WTC11 (cell line): ENCODE measurements around the gene EHD1. TPM values are rescaled to one million over a fixed set of nuclear protein-coding genes. Genes with fewer than 3 reads are reported as not detected.

Source experiments
- ATAC-seq: fragments of 200-7000 bp; cut with Tn5 transposase; 2 replicates; pipeline ENCODE4 v1.10.0; 2021; ENCODE audit warnings: mild to moderate bottlenecking, moderate library complexity
- CTCF ChIA-PET: fragments of 300-600 bp; sonication (Branson Sonifier 250); formaldehyde crosslinking; loops from one replicate; lab custom pipeline; 2021; ENCODE audit warnings: antibody characterized with exemption; lab: Charles Lee
- POLR2A ChIA-PET: fragments of 350-600 bp; sonication (Branson Sonifier 250); formaldehyde crosslinking; loops from one replicate; lab custom pipeline; 2021; ENCODE audit warnings: antibody characterized with exemption; lab: Charles Lee
- DNase-seq: peaks from one replicate; pipeline ENCODE4 v3.0.0; 2021; ENCODE audit warnings: low spot score
- H3K27ac Mint-ChIP-seq: 2 replicates; pipeline ENCODE4 v1.8.0; 2021; ENCODE audit warnings: mixed read lengths
- H3K27me3 Mint-ChIP-seq: 2 replicates; pipeline ENCODE4 v1.8.0; 2021; ENCODE audit warnings: low read depth, mild to moderate bottlenecking, moderate library complexity, mixed read lengths
- H3K36me3 Mint-ChIP-seq: 2 replicates; pipeline ENCODE4 v1.8.0; 2021; ENCODE audit warnings: mixed read lengths
- H3K4me1 Mint-ChIP-seq: 2 replicates; pipeline ENCODE4 v1.8.0; 2022; ENCODE audit warnings: mixed read lengths
- H3K4me3 Mint-ChIP-seq: 2 replicates; pipeline ENCODE4 v1.8.0; 2021; ENCODE audit warnings: mild to moderate bottlenecking, moderate library complexity, mixed read lengths
- H3K9me3 Mint-ChIP-seq: 2 replicates; pipeline ENCODE4 v1.8.0; 2021; ENCODE audit warnings: mixed read lengths
- CREM ChIP-seq: sonication (generic); formaldehyde crosslinking; IDR thresholded peaks from 2 replicates; pipeline ENCODE4 v1.8.1; 2022; ENCODE audit warnings: mild to moderate bottlenecking, missing genetic modification reagents, moderate library complexity
- ETV6 ChIP-seq: sonication (generic); formaldehyde crosslinking; IDR thresholded peaks from 2 replicates; pipeline ENCODE4 v1.8.1; 2022; ENCODE audit warnings: mild to moderate bottlenecking, missing genetic modification reagents
- MYBL2 ChIP-seq: sonication (generic); formaldehyde crosslinking; IDR thresholded peaks from 2 replicates; pipeline ENCODE4 v1.8.1; 2023; ENCODE audit warnings: mild to moderate bottlenecking, moderate library complexity, missing genetic modification reagents
- NFE2L1 ChIP-seq: sonication (generic); formaldehyde crosslinking; IDR thresholded peaks from 2 replicates; pipeline ENCODE4 v1.8.1; 2023; ENCODE audit warnings: missing genetic modification reagents
- NFYB ChIP-seq: sonication (generic); formaldehyde crosslinking; conservative IDR thresholded peaks from 2 replicates; pipeline ENCODE4 v1.8.0; 2022; ENCODE audit warnings: low read depth, missing genetic modification reagents
- NR1H2 ChIP-seq: sonication (generic); formaldehyde crosslinking; IDR thresholded peaks from 2 replicates; pipeline ENCODE4 v1.9.0; 2021; ENCODE audit warnings: mild to moderate bottlenecking, moderate library complexity, missing genetic modification reagents
- NR2C2 ChIP-seq: sonication (generic); formaldehyde crosslinking; IDR thresholded peaks from 2 replicates; pipeline ENCODE4 v1.8.0; 2022; ENCODE audit warnings: mild to moderate bottlenecking, missing genetic modification reagents
- NR3C1 ChIP-seq: sonication (generic); formaldehyde crosslinking; conservative IDR thresholded peaks from 2 replicates; pipeline ENCODE4 v1.8.1; 2023; ENCODE audit warnings: low read depth, mild to moderate bottlenecking, missing genetic modification reagents
- PRRX2 ChIP-seq: fragments of 250-450 bp; sonication (Bioruptor Pico); IDR thresholded peaks from 2 replicates; pipeline ENCODE4 v1.8.0; 2021; ENCODE audit warnings: mild to moderate bottlenecking
- SP1 ChIP-seq: sonication (generic); formaldehyde crosslinking; conservative IDR thresholded peaks from 2 replicates; pipeline ENCODE4 v1.8.1; 2022; ENCODE audit warnings: missing genetic modification reagents
- ZBTB21 ChIP-seq: sonication (generic); formaldehyde crosslinking; IDR thresholded peaks from 2 replicates; pipeline ENCODE4 v1.8.1; 2023; ENCODE audit warnings: mild to moderate bottlenecking, missing genetic modification reagents, borderline replicate concordance
- ZNF416 ChIP-seq: fragments of 250-450 bp; sonication (Bioruptor Pico); IDR thresholded peaks from 2 replicates; pipeline ENCODE4 v1.9.0; 2021; ENCODE audit warnings: mild to moderate bottlenecking, inconsistent platforms
- ZNF671 ChIP-seq: fragments of 250-450 bp; sonication (Bioruptor Pico); IDR thresholded peaks from 2 replicates; pipeline ENCODE4 v1.8.0; 2021; ENCODE audit warnings: mild to moderate bottlenecking
- total RNA-seq: library from RNA; stranded (reverse); gene quantifications from 3 replicates; pipeline ENCODE4 v1.2.3, GENCODE V29; 2021
- TF ChIP-seq, protein P1 (sequence below): sonication (generic); formaldehyde crosslinking; IDR thresholded peaks from 2 replicates; pipeline ENCODE4 v1.8.1; 2022; ENCODE audit warnings: missing genetic modification reagents, borderline replicate concordance
- TF ChIP-seq, protein P2 (sequence below): sonication (generic); formaldehyde crosslinking; IDR thresholded peaks from 2 replicates; pipeline ENCODE4 v1.8.0; 2022; ENCODE audit warnings: mild to moderate bottlenecking, missing genetic modification reagents
- TF ChIP-seq, protein P3 (sequence below): fragments of 250-450 bp; sonication (Bioruptor Pico); IDR thresholded peaks from 2 replicates; pipeline ENCODE4 v2.1.2; 2022; ENCODE audit warnings: mild to moderate bottlenecking, moderate library complexity
- TF ChIP-seq, protein P4 (sequence below): sonication (generic); formaldehyde crosslinking; IDR thresholded peaks from 2 replicates; pipeline ENCODE4 v1.8.0; 2023; ENCODE audit warnings: missing genetic modification reagents, mild to moderate bottlenecking, borderline replicate concordance
- TF ChIP-seq, protein P5 (sequence below): sonication (generic); formaldehyde crosslinking; IDR thresholded peaks from 2 replicates; pipeline ENCODE4 v1.8.1; 2023; ENCODE audit warnings: mild to moderate bottlenecking, missing genetic modification reagents

Gene EHD1
- total RNA-seq, 1 experiment from 2014 or later, result 38.1 TPM

DNA sequence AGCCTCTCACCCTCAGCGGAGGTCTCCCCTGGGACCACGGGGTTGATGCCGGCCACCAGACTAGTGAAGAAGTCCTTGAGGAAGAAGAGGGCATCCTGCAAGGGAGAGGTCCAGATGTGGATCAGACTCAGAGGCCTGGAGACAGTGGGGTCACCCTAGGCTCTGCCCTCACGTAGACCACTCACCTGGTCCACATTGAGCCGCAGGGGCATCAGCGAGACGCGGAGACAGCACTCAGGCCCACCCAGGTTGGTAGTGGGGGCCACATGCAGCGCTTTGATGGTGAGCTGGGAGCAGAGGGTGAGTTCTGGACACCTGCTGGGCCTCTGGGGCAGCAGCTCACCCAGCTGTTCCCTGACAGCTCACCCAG, 19.6 kb upstream of the EHD1 start:
- no peaks in the 10 kb centered on the region for H3K27me3 Mint-ChIP-seq
- POLR2A ChIA-PET, result no interaction called here
- 0 out of 2 replicates have a peak, but pooled peaks cover 2% of the 10 kb centered on the region for H3K4me1 Mint-ChIP-seq
- no peak for DNase-seq
- H3K9me3 Mint-ChIP-seq, result no peaks in the 10 kb centered on the region
- no peak for ATAC-seq
- H3K4me3 Mint-ChIP-seq, result no peak overlapping the region
- H3K27ac Mint-ChIP-seq, result no peak overlapping the region
- H3K36me3 Mint-ChIP-seq, result peaks cover 6% of the 10 kb centered on the region; the same call in 1 of the 2 replicates
- CTCF ChIA-PET, result interaction anchor here (1.0 to 3.4 kb wide), 2 partner anchors 10 to 49 kb away, joined by 4 to 21 read pairs; no protein-coding TSS in a partner anchor
- TF ChIP-seq ZBTB21 (no peak), NFE2L1 (no peak), CREM (CRISPR knock-in tag) (no peak), NR3C1 (no peak), NR2C2 (CRISPR knock-in tag) (no peak), PRRX2 (CRISPR knock-in tag) (no peak), ETV6 (CRISPR knock-in tag) (no peak), SP1 (no peak), MYBL2 (CRISPR knock-in tag) (no peak), NR1H2 (CRISPR knock-in tag) (no peak)
- TF ChIP-seq, protein P1, sequence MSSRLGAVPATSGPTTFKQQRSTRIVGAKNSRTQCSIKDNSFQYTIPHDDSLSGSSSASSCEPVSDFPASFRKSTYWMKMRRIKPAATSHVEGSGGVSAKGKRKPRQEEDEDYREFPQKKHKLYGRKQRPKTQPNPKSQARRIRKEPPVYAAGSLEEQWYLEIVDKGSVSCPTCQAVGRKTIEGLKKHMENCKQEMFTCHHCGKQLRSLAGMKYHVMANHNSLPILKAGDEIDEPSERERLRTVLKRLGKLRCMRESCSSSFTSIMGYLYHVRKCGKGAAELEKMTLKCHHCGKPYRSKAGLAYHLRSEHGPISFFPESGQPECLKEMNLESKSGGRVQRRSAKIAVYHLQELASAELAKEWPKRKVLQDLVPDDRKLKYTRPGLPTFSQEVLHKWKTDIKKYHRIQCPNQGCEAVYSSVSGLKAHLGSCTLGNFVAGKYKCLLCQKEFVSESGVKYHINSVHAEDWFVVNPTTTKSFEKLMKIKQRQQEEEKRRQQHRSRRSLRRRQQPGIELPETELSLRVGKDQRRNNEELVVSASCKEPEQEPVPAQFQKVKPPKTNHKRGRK (CRISPR knock-in tag), result no peak
- TF ChIP-seq, protein P2, sequence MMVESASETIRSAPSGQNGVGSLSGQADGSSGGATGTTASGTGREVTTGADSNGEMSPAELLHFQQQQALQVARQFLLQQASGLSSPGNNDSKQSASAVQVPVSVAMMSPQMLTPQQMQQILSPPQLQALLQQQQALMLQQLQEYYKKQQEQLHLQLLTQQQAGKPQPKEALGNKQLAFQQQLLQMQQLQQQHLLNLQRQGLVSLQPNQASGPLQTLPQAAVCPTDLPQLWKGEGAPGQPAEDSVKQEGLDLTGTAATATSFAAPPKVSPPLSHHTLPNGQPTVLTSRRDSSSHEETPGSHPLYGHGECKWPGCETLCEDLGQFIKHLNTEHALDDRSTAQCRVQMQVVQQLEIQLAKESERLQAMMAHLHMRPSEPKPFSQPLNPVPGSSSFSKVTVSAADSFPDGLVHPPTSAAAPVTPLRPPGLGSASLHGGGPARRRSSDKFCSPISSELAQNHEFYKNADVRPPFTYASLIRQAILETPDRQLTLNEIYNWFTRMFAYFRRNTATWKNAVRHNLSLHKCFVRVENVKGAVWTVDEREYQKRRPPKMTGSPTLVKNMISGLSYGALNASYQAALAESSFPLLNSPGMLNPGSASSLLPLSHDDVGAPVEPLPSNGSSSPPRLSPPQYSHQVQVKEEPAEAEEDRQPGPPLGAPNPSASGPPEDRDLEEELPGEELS, result no peak
- TF ChIP-seq, protein P3, sequence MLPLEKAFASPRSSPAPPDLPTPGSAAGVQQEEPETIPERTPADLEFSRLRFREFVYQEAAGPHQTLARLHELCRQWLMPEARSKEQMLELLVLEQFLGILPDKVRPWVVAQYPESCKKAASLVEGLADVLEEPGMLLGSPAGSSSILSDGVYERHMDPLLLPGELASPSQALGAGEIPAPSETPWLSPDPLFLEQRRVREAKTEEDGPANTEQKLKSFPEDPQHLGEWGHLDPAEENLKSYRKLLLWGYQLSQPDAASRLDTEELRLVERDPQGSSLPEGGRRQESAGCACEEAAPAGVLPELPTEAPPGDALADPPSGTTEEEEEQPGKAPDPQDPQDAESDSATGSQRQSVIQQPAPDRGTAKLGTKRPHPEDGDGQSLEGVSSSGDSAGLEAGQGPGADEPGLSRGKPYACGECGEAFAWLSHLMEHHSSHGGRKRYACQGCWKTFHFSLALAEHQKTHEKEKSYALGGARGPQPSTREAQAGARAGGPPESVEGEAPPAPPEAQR (CRISPR knock-in tag), result no peak
- TF ChIP-seq, protein P4, sequence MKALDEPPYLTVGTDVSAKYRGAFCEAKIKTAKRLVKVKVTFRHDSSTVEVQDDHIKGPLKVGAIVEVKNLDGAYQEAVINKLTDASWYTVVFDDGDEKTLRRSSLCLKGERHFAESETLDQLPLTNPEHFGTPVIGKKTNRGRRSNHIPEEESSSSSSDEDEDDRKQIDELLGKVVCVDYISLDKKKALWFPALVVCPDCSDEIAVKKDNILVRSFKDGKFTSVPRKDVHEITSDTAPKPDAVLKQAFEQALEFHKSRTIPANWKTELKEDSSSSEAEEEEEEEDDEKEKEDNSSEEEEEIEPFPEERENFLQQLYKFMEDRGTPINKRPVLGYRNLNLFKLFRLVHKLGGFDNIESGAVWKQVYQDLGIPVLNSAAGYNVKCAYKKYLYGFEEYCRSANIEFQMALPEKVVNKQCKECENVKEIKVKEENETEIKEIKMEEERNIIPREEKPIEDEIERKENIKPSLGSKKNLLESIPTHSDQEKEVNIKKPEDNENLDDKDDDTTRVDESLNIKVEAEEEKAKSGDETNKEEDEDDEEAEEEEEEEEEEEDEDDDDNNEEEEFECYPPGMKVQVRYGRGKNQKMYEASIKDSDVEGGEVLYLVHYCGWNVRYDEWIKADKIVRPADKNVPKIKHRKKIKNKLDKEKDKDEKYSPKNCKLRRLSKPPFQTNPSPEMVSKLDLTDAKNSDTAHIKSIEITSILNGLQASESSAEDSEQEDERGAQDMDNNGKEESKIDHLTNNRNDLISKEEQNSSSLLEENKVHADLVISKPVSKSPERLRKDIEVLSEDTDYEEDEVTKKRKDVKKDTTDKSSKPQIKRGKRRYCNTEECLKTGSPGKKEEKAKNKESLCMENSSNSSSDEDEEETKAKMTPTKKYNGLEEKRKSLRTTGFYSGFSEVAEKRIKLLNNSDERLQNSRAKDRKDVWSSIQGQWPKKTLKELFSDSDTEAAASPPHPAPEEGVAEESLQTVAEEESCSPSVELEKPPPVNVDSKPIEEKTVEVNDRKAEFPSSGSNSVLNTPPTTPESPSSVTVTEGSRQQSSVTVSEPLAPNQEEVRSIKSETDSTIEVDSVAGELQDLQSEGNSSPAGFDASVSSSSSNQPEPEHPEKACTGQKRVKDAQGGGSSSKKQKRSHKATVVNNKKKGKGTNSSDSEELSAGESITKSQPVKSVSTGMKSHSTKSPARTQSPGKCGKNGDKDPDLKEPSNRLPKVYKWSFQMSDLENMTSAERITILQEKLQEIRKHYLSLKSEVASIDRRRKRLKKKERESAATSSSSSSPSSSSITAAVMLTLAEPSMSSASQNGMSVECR (CRISPR knock-in tag), result no peak

DNA sequence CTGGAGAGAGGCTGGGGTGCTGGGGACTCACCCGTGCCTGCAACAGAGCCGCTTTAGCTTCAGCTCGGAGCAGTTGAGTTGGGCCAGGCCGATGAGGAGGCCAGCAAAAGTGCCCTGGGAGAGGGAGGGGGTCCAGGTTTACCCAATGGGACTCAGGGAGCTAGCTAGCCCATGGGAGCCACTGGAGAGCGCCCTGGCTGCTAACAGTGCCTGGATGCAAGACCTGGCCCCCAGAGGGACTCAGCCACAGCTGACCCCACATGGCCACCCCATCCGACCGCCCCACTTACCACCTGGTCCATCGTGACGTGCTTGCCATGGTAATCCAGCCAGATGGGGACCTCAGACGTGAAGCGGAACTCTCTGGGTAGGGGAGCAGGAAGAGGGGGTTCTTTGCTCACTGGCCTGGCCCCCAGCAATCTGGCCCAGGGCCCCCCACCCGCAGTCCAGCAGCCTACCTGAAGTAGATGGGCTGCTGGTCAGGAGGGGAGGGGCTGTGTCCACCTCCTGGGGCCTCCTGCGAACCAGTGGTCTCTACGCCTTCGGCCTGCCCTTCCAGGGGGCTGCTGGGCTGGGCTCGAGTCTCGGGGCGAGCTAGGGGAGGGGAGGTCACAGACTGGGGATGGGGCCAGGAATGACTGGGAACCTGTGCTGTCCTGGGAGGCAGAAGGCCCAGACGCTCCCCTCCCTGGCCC, 19.1 kb upstream of the EHD1 start:
- DNase-seq (no peak), ATAC-seq (no peak)
- H3K4me1 Mint-ChIP-seq, result 0 out of 2 replicates have a peak, but pooled peaks cover 2% of the 10 kb centered on the region
- no peak overlapping the region for H3K4me3 Mint-ChIP-seq
- H3K27ac Mint-ChIP-seq, result no peak overlapping the region
- POLR2A ChIA-PET, result no interaction called here
- CTCF ChIA-PET, result interaction anchor here (3.4 to 22.9 kb wide), 2 partner anchors 9 to 50 kb away, joined by 21 to 372 read pairs; partner anchors contain the start of gene CDC42BPG
- H3K36me3 Mint-ChIP-seq, result peaks cover 6% of the 10 kb centered on the region; the same call in 1 of the 2 replicates
- no peaks in the 10 kb centered on the region for H3K9me3 Mint-ChIP-seq
- H3K27me3 Mint-ChIP-seq, result no peaks in the 10 kb centered on the region
- TF ChIP-seq NFYB (no peak), ZNF671 (no peak), ZNF416 (CRISPR knock-in tag) (no peak)
- TF ChIP-seq, protein P5, sequence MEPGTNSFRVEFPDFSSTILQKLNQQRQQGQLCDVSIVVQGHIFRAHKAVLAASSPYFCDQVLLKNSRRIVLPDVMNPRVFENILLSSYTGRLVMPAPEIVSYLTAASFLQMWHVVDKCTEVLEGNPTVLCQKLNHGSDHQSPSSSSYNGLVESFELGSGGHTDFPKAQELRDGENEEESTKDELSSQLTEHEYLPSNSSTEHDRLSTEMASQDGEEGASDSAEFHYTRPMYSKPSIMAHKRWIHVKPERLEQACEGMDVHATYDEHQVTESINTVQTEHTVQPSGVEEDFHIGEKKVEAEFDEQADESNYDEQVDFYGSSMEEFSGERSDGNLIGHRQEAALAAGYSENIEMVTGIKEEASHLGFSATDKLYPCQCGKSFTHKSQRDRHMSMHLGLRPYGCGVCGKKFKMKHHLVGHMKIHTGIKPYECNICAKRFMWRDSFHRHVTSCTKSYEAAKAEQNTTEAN (CRISPR knock-in tag), result no peak
- TF ChIP-seq, protein P2, result no peak
